Activated T-cell treated with anti-CD3 and anti-CD28 coated beads, Interleukin-2, amount 50 U/mL, for 24 hours (primary cell): ENCODE results near the gene ARAP3.

Source experiments
- DNase-seq: peaks from one replicate; pipeline ENCODE4 v3.0.0-alpha.2; 2020
- H3K27ac Mint-ChIP-seq: 2 replicates; pipeline ENCODE4 v1.8.0; 2020; ENCODE audit warnings: mild to moderate bottlenecking, mixed read lengths
- H3K27me3 Mint-ChIP-seq: 2 replicates; pipeline ENCODE4 v1.8.0; 2020; ENCODE audit warnings: mixed read lengths
- H3K36me3 Mint-ChIP-seq: 2 replicates; pipeline ENCODE4 v1.8.0; 2020; ENCODE audit warnings: low read depth, mixed read lengths
- H3K4me1 Mint-ChIP-seq: 2 replicates; pipeline ENCODE4 v1.8.0; 2020; ENCODE audit warnings: low read depth, mixed read lengths
- H3K4me3 Mint-ChIP-seq: 2 replicates; pipeline ENCODE4 v1.8.0; 2020; ENCODE audit warnings: mild to moderate bottlenecking, moderate library complexity, mixed read lengths
- H3K9me3 Mint-ChIP-seq: 2 replicates; pipeline ENCODE4 v1.8.0; 2020; ENCODE audit warnings: mixed read lengths

Gene ARAP3

GRCh38 chr5:141707510-141707909 lies 25.5 kb upstream of the ARAP3 start:
- DNase-seq = no peak
- Mint-ChIP-seq H3K9me3 (no peaks in the 10 kb centered on the region), H3K4me3 (no peak overlapping the region), H3K27me3 (no peaks in the 10 kb centered on the region), H3K36me3 (no peaks in the 10 kb centered on the region), H3K27ac (no peak overlapping the region), H3K4me1 (peaks cover 6% of the 10 kb centered on the region)

- H3K4me1 Mint-ChIP-seq = peaks cover 19% of the 10 kb centered on the region
These were observed 24.1 kb upstream of the ARAP3 start for GRCh38 chr5:141706121-141706520.

GRCh38 chr5:141705469-141705868 lies 23.4 kb upstream of the ARAP3 start:
- no peak for DNase-seq
- Mint-ChIP-seq H3K36me3 (no peaks in the 10 kb centered on the region), H3K4me3 (no peak overlapping the region), H3K27me3 (peaks cover 14% of the 10 kb centered on the region), H3K27ac (no peak overlapping the region), H3K4me1 (peaks cover 21% of the 10 kb centered on the region), H3K9me3 (no peaks in the 10 kb centered on the region)

More at GRCh38 chr5:141706121-141706520, 24.1 kb upstream of the ARAP3 start:
- no peak overlapping the region for H3K27ac Mint-ChIP-seq
- H3K4me3 Mint-ChIP-seq = no peak overlapping the region
- H3K36me3 Mint-ChIP-seq = no peaks in the 10 kb centered on the region
- H3K27me3 Mint-ChIP-seq = peaks cover 10% of the 10 kb centered on the region
- no peaks in the 10 kb centered on the region for H3K9me3 Mint-ChIP-seq
- DNase-seq = no peak

DNA sequence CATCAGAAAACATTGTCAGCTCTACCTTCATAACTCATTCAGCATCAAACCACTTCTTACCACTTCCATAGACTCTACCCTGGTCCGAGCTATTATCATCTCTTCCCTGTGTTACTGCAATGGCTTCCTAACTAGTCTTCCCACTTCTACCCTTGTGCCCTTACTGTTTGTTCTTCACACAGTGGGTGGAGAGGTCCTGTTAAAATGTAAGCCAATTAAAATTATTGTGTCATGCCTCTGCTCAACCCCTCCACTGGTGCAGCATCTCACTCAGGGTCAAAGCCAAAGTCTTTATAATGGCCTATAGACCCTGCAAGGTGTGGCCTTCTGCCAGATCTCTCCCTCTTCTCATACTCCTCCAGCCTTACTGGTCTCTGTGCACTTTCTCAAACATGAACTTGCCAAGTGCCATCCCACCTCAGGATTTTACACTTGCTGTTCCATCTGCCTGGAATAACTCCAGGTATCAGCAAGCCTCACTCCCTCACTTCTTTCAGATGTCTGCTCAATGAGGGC lies 22.8 kb upstream of the ARAP3 start:
- H3K27ac Mint-ChIP-seq = no peak overlapping the region
- peaks cover 21% of the 10 kb centered on the region for H3K4me1 Mint-ChIP-seq
- H3K4me3 Mint-ChIP-seq = no peak overlapping the region
- H3K9me3 Mint-ChIP-seq = no peaks in the 10 kb centered on the region
- H3K27me3 Mint-ChIP-seq = peaks cover 21% of the 10 kb centered on the region
- DNase-seq = no peak
- no peaks in the 10 kb centered on the region for H3K36me3 Mint-ChIP-seq

GRCh38 chr5:141703133-141703561 lies 21.1 kb upstream of the ARAP3 start:
- H3K27ac Mint-ChIP-seq = no peak overlapping the region
- no peaks in the 10 kb centered on the region for H3K9me3 Mint-ChIP-seq
- peaks cover 21% of the 10 kb centered on the region for H3K4me1 Mint-ChIP-seq
- H3K27me3 Mint-ChIP-seq = peaks cover 34% of the 10 kb centered on the region
- peak overlapping the region; percentile 31 for H3K4me3 Mint-ChIP-seq
- no peak for DNase-seq
- no peaks in the 10 kb centered on the region for H3K36me3 Mint-ChIP-seq

- Mint-ChIP-seq H3K9me3 (no peaks in the 10 kb centered on the region), H3K36me3 (no peaks in the 10 kb centered on the region), H3K4me3 (peak overlapping the region; percentile 74), H3K27ac (no peak overlapping the region), H3K4me1 (peaks cover 21% of the 10 kb centered on the region), H3K27me3 (peaks cover 44% of the 10 kb centered on the region)
- DNase-seq = no peak
These were observed 19.5 kb upstream of the ARAP3 start for GRCh38 chr5:141701360-141702119.

GRCh38 chr5:141697586-141697985 lies 15.6 kb upstream of the ARAP3 start:
- Mint-ChIP-seq H3K27ac (no peak overlapping the region), H3K4me1 (peaks cover 34% of the 10 kb centered on the region), H3K27me3 (peaks cover 48% of the 10 kb centered on the region), H3K9me3 (no peaks in the 10 kb centered on the region), H3K36me3 (no peaks in the 10 kb centered on the region), H3K4me3 (no peak overlapping the region)
- no peak for DNase-seq

GRCh38 chr5:141696431-141696830 lies 14.4 kb upstream of the ARAP3 start:
- H3K4me1 Mint-ChIP-seq = peaks cover 32% of the 10 kb centered on the region
- no peak for DNase-seq
- no peak overlapping the region for H3K27ac Mint-ChIP-seq
- H3K36me3 Mint-ChIP-seq = no peaks in the 10 kb centered on the region
- H3K9me3 Mint-ChIP-seq = no peaks in the 10 kb centered on the region
- no peak overlapping the region for H3K4me3 Mint-ChIP-seq
- peaks cover 42% of the 10 kb centered on the region for H3K27me3 Mint-ChIP-seq

DNA sequence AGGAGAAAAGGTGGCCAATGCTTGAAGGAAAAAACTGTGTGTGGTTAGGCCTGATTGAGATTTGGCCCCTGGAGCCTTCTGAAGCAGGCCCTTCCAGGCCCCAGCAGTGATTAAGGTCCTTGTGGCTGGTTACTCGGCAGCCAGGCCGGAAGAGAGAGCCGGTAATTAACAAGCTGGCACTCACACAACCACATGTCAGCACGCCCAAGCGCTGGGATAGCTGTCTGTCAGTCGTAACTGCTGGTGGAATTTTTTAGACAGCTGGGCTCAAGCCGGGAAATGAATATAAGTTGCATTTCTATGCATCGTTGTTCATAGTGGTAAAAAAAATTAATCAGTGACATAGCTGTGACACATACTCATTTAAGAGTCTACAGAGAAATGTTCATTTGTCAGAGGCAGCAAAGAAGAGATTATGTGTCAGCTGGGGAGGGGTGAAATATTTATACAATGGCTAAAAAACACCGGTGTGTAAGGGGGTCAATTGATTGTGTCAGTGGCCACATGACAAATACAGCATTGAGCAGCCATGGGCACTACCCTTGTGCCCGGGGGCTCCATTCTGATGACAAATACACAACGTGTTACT lies 13.7 kb upstream of the ARAP3 start:
- H3K27ac Mint-ChIP-seq = no peak overlapping the region
- H3K4me3 Mint-ChIP-seq = no peak overlapping the region
- H3K27me3 Mint-ChIP-seq = peaks cover 44% of the 10 kb centered on the region
- no peak for DNase-seq
- H3K36me3 Mint-ChIP-seq = no peaks in the 10 kb centered on the region
- no peaks in the 10 kb centered on the region for H3K9me3 Mint-ChIP-seq
- peaks cover 26% of the 10 kb centered on the region for H3K4me1 Mint-ChIP-seq

- H3K36me3 Mint-ChIP-seq = no peaks in the 10 kb centered on the region
- peaks cover 38% of the 10 kb centered on the region for H3K27me3 Mint-ChIP-seq
- no peak overlapping the region for H3K4me3 Mint-ChIP-seq
- H3K27ac Mint-ChIP-seq = no peak overlapping the region
- no peaks in the 10 kb centered on the region for H3K9me3 Mint-ChIP-seq
- DNase-seq = no peak
- H3K4me1 Mint-ChIP-seq = peaks cover 26% of the 10 kb centered on the region
These were observed 12.4 kb upstream of the ARAP3 start for GRCh38 chr5:141694479-141694878.

GRCh38 chr5:141692919-141693725 lies 11.1 kb upstream of the ARAP3 start:
- Mint-ChIP-seq H3K36me3 (no peaks in the 10 kb centered on the region), H3K9me3 (no peaks in the 10 kb centered on the region), H3K4me3 (peak overlapping the region; percentile 71), H3K27ac (peak overlapping the region; percentile 91), H3K4me1 (peaks cover 26% of the 10 kb centered on the region), H3K27me3 (peaks cover 28% of the 10 kb centered on the region)
- DNase-seq = peak; percentile 82

- no peak for DNase-seq
- Mint-ChIP-seq H3K27me3 (peaks cover 27% of the 10 kb centered on the region), H3K4me3 (peak overlapping the region; percentile 71), H3K4me1 (peaks cover 26% of the 10 kb centered on the region), H3K27ac (peak overlapping the region; percentile 91), H3K36me3 (no peaks in the 10 kb centered on the region), H3K9me3 (no peaks in the 10 kb centered on the region)
These were observed 10.5 kb upstream of the ARAP3 start for GRCh38 chr5:141692533-141692888.

GRCh38 chr5:141691867-141692532 lies 10.0 kb upstream of the ARAP3 start:
- Mint-ChIP-seq H3K27me3 (peaks cover 22% of the 10 kb centered on the region), H3K36me3 (no peaks in the 10 kb centered on the region), H3K9me3 (no peaks in the 10 kb centered on the region), H3K27ac (peak overlapping the region; percentile 80), H3K4me1 (peaks cover 26% of the 10 kb centered on the region), H3K4me3 (peak overlapping the region; percentile 71)
- DNase-seq = peak; percentile 95

- peaks cover 17% of the 10 kb centered on the region for H3K27me3 Mint-ChIP-seq
- no peak for DNase-seq
- peaks cover 26% of the 10 kb centered on the region for H3K4me1 Mint-ChIP-seq
- H3K9me3 Mint-ChIP-seq = no peaks in the 10 kb centered on the region
- H3K36me3 Mint-ChIP-seq = no peaks in the 10 kb centered on the region
- no peak overlapping the region for H3K4me3 Mint-ChIP-seq
- no peak overlapping the region for H3K27ac Mint-ChIP-seq
These were observed 9.3 kb upstream of the ARAP3 start for GRCh38 chr5:141691286-141691866.
